Neural crest cell (in vitro differentiated cells): Measurements from ENCODE around the gene EGFL8. TPM values are rescaled to one million over a fixed set of nuclear protein-coding genes. Genes with fewer than 3 reads are reported as not detected.

Experiments
- DNase-seq: peaks from one replicate; pipeline ENCODE4 v3.0.0; 2021; ENCODE audit warnings: low read depth, mixed read lengths, low spot score
- H3K27ac Mint-ChIP-seq: one replicate; pipeline ENCODE4 v1.8.0; 2021; ENCODE audit warnings: mild to moderate bottlenecking, mixed read lengths; ENCODE audit not compliant: unreplicated experiment
- H3K27me3 Mint-ChIP-seq: 2 replicates; pipeline ENCODE4 v1.8.0; 2021; ENCODE audit warnings: low read depth, mild to moderate bottlenecking, mixed read lengths
- H3K36me3 Mint-ChIP-seq: 2 replicates; pipeline ENCODE4 v1.8.0; 2021; ENCODE audit warnings: low read depth, mild to moderate bottlenecking, mixed read lengths
- H3K4me1 Mint-ChIP-seq: 2 replicates; pipeline ENCODE4 v1.8.0; 2021; ENCODE audit warnings: mixed read lengths
- H3K4me3 Mint-ChIP-seq: one replicate; pipeline ENCODE4 v1.8.0; 2021; ENCODE audit warnings: mild to moderate bottlenecking, mixed read lengths
- H3K9me3 Mint-ChIP-seq: 2 replicates; pipeline ENCODE4 v1.8.0; 2021; ENCODE audit warnings: mixed read lengths
- total RNA-seq: library from RNA; stranded (reverse); gene quantifications from 2 replicates; pipeline ENCODE4 v1.2.1, GENCODE V29; 2021
- TF ChIP-seq, protein P1 (sequence below): fragments of 200-600 bp; sonication (generic); conservative IDR thresholded peaks from 2 replicates; pipeline ENCODE4 v1.5.0; 2021; ENCODE audit warnings: antibody characterized with exemption, mild to moderate bottlenecking

EGFL8 gene
- total RNA-seq, 1 donor from 2014 or later: 44.0 TPM

DNA sequence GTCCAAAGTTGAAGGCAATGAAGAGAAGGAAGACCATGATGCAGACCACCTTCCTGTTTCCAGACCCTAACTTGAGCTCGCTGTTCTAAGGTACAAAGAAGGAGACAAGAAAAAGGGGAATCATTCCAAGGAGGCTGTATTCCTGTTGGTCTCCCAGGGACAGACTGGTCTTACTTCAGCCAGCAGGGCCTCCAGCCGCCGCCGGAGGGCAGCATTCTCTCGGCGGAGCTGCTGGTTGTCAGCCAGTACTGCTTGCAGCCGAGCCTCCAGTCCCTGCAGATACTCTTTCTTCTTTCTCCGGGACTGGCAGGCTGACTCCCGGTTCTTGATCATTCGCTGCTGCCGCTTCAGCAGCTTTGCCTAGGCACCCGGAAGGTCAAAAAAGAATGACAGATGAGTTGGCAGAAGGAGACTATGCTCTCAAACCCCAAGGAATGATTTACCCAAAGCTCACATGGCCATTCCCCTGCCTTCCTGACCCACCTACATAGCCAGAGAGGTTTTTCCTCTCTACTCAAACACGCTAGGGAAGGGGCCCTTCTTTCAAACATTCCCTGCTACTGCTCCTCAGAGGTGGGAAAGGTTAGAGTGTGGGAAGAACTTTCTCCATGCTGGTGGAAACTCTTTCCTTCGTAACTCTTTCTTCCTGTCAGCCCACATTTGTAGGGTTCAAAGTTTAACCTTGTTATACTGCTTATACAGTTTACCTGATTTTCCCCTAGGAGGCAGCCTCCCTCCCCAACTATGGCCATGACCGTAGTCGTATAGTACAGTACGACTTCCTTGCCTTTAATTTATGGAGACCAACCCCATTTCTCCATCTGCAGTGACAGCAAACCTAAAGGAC, 45.4 kb upstream of the EGFL8 start:
- peaks cover 13% of the 10 kb centered on the region for H3K36me3 Mint-ChIP-seq
- H3K4me1 Mint-ChIP-seq: peaks cover 11% of the 10 kb centered on the region
- no peaks in the 10 kb centered on the region for H3K9me3 Mint-ChIP-seq
- TF ChIP-seq, protein P1, sequence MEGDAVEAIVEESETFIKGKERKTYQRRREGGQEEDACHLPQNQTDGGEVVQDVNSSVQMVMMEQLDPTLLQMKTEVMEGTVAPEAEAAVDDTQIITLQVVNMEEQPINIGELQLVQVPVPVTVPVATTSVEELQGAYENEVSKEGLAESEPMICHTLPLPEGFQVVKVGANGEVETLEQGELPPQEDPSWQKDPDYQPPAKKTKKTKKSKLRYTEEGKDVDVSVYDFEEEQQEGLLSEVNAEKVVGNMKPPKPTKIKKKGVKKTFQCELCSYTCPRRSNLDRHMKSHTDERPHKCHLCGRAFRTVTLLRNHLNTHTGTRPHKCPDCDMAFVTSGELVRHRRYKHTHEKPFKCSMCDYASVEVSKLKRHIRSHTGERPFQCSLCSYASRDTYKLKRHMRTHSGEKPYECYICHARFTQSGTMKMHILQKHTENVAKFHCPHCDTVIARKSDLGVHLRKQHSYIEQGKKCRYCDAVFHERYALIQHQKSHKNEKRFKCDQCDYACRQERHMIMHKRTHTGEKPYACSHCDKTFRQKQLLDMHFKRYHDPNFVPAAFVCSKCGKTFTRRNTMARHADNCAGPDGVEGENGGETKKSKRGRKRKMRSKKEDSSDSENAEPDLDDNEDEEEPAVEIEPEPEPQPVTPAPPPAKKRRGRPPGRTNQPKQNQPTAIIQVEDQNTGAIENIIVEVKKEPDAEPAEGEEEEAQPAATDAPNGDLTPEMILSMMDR: peak; percentile 91
- peak overlapping the region; percentile 10 for H3K27ac Mint-ChIP-seq
- H3K27me3 Mint-ChIP-seq: no peaks in the 10 kb centered on the region
- H3K4me3 Mint-ChIP-seq: peak overlapping the region; percentile 62
- DNase-seq: peak; percentile 78

DNA sequence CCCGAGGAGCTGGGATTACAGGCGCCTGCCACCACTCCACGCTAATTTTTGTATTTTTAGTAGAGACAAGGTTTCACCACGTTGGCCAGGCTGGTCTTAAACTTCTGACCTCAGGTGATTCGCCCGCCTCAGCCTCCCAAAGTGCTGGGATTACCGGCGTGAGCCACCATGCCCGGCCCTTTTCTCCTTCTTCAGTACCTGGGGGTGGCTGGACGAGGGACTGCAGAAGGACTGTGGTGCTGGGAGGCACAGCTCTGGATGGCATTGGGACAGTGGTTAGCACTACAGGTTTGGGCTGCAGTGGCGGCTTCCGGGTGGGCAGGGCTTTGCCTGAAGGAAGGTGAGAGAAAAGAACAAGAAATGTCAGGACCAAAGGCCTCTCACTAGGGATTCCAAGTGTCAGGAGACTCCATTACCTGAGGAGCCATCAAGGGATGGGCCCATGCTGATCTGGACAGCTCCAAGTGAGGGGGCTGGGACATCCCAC, 43.8 kb upstream of the EGFL8 start:
- no peaks in the 10 kb centered on the region for H3K9me3 Mint-ChIP-seq
- H3K36me3 Mint-ChIP-seq: peaks cover 14% of the 10 kb centered on the region
- H3K27me3 Mint-ChIP-seq: no peaks in the 10 kb centered on the region
- no peak overlapping the region for H3K4me3 Mint-ChIP-seq
- no peak overlapping the region for H3K27ac Mint-ChIP-seq
- peaks cover 11% of the 10 kb centered on the region for H3K4me1 Mint-ChIP-seq
- no peak for DNase-seq
- TF ChIP-seq, protein P1: no peak

DNA sequence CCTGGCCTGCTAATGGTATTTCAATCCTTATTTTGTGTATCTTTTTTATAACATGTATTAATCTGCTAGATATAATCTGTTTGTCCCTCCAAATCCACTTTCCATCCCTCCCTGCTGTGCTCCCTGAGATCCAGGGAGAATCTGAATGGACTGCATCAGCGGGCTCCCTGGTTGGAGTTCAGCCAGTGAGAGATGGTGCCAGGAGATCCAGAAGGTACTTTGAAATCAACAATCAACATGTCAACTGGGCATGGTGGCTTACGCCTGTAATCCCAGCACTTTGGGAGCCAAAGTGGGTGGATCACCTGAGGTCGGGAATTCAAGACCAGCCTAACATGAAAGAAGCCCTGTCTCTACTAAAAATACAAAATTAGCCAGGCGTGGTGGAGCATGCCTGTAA, 40.7 kb upstream of the EGFL8 start:
- H3K27me3 Mint-ChIP-seq: no peaks in the 10 kb centered on the region
- no peak overlapping the region for H3K27ac Mint-ChIP-seq
- H3K36me3 Mint-ChIP-seq: peaks cover 12% of the 10 kb centered on the region
- peaks cover 40% of the 10 kb centered on the region for H3K4me1 Mint-ChIP-seq
- no peak for DNase-seq
- peak overlapping the region; percentile 52 for H3K4me3 Mint-ChIP-seq
- H3K9me3 Mint-ChIP-seq: no peaks in the 10 kb centered on the region
- TF ChIP-seq, protein P1: no peak

DNA sequence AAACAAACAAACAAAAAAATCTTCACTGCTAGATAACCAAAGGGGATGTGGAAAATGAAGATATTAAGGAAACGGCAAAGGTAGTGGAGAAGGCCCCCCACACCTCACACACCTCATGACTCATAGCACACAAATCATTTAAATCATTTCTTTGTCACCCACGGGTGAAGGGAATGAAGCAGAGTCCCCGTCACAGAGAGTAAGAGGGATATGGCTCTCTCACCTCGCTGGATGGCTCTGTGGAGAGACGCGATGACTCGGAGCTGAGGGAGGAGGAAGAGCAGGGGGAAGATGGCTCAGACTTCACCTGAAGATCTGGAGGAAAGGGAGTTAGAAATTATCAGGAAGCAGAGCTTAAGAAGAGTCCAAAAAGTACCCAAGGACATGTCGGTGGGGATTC, 37.5 kb upstream of the EGFL8 start:
- Mint-ChIP-seq H3K9me3 (peaks cover 2% of the 10 kb centered on the region), H3K36me3 (peaks cover 8% of the 10 kb centered on the region), H3K4me1 (peaks cover 45% of the 10 kb centered on the region), H3K27me3 (peaks cover 2% of the 10 kb centered on the region), H3K4me3 (peak overlapping the region; percentile 99), H3K27ac (peak overlapping the region; percentile 99)
- TF ChIP-seq, protein P1: no peak
- DNase-seq: no peak

DNA sequence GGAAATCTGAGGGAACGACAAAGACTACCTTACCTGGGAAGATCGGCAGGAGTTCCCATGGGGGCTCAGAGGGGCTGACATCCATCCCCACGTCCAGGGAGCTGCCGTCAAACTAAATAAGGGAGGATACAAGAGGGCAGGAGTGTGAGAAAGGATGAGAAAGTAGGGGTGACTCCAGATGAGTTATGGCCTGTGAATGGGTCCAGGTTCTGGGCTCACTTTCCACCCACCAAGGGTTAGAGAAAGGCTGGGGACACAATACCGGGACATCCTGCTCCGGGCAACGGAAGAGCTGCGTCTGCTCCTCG, 37.0 kb upstream of the EGFL8 start:
- Mint-ChIP-seq H3K4me1 (peaks cover 45% of the 10 kb centered on the region), H3K4me3 (peak overlapping the region; percentile 99), H3K27ac (peak overlapping the region; percentile 99), H3K9me3 (peaks cover 2% of the 10 kb centered on the region), H3K36me3 (peaks cover 8% of the 10 kb centered on the region), H3K27me3 (peaks cover 2% of the 10 kb centered on the region)
- TF ChIP-seq, protein P1: no peak
- no peak for DNase-seq
